ENCODE data around the gene CLDN11.

DNA sequence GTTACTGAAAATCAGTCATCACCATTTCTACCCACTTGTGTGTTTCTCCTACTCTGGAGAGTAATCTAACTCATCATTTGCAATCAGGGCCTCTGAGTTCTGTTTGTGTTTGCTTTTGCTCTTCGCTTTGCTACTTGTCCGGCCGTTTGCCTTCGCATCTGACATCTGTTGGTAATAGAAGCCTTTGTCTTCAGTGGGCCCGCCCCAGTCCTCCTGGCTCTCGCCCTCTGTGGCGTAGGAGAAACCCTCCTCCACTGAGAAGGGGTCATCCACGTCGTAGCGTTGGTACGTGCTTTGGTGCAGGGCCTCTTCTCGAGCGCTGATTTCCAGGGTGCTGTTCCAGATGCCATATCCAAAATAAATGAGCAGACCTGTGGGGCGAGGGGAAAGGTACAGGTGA is 48.3 kb downstream of the CLDN11 start:
- TF ChIP-seq, protein P1, sequence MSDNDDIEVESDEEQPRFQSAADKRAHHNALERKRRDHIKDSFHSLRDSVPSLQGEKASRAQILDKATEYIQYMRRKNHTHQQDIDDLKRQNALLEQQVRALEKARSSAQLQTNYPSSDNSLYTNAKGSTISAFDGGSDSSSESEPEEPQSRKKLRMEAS (IDR thresholded peaks at IDR 0.05): no peak
- TF ChIP-seq, protein P2, sequence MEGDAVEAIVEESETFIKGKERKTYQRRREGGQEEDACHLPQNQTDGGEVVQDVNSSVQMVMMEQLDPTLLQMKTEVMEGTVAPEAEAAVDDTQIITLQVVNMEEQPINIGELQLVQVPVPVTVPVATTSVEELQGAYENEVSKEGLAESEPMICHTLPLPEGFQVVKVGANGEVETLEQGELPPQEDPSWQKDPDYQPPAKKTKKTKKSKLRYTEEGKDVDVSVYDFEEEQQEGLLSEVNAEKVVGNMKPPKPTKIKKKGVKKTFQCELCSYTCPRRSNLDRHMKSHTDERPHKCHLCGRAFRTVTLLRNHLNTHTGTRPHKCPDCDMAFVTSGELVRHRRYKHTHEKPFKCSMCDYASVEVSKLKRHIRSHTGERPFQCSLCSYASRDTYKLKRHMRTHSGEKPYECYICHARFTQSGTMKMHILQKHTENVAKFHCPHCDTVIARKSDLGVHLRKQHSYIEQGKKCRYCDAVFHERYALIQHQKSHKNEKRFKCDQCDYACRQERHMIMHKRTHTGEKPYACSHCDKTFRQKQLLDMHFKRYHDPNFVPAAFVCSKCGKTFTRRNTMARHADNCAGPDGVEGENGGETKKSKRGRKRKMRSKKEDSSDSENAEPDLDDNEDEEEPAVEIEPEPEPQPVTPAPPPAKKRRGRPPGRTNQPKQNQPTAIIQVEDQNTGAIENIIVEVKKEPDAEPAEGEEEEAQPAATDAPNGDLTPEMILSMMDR (IDR thresholded peaks at IDR 0.05; ENCODE audit: low read depth, low read length, missing input control): no peak
- no peak for TF ChIP-seq TAF1 (conservative IDR thresholded peaks at IDR 0.05)
- TF ChIP-seq SP1 (IDR thresholded peaks at IDR 0.05): no peak
- TF ChIP-seq YY1 (IDR thresholded peaks at IDR 0.05): no peak
- TF ChIP-seq RAD21 (IDR thresholded peaks at IDR 0.05): no peak
- no peak for TF ChIP-seq HNF4G (IDR thresholded peaks at IDR 0.05)
- no peak for TF ChIP-seq JUND (IDR thresholded peaks at IDR 0.05)
- TF ChIP-seq, protein P3, sequence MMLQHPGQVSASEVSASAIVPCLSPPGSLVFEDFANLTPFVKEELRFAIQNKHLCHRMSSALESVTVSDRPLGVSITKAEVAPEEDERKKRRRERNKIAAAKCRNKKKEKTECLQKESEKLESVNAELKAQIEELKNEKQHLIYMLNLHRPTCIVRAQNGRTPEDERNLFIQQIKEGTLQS (IDR thresholded peaks at IDR 0.05): no peak
- no peak for TF ChIP-seq GABPA (IDR thresholded peaks at IDR 0.05 in 1 of 2, conservative IDR thresholded peaks at IDR 0.05 in 1 of 2)
- TF ChIP-seq, protein P4, sequence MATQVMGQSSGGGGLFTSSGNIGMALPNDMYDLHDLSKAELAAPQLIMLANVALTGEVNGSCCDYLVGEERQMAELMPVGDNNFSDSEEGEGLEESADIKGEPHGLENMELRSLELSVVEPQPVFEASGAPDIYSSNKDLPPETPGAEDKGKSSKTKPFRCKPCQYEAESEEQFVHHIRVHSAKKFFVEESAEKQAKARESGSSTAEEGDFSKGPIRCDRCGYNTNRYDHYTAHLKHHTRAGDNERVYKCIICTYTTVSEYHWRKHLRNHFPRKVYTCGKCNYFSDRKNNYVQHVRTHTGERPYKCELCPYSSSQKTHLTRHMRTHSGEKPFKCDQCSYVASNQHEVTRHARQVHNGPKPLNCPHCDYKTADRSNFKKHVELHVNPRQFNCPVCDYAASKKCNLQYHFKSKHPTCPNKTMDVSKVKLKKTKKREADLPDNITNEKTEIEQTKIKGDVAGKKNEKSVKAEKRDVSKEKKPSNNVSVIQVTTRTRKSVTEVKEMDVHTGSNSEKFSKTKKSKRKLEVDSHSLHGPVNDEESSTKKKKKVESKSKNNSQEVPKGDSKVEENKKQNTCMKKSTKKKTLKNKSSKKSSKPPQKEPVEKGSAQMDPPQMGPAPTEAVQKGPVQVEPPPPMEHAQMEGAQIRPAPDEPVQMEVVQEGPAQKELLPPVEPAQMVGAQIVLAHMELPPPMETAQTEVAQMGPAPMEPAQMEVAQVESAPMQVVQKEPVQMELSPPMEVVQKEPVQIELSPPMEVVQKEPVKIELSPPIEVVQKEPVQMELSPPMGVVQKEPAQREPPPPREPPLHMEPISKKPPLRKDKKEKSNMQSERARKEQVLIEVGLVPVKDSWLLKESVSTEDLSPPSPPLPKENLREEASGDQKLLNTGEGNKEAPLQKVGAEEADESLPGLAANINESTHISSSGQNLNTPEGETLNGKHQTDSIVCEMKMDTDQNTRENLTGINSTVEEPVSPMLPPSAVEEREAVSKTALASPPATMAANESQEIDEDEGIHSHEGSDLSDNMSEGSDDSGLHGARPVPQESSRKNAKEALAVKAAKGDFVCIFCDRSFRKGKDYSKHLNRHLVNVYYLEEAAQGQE (IDR thresholded peaks at IDR 0.05): no peak
- TF ChIP-seq, protein P5, sequence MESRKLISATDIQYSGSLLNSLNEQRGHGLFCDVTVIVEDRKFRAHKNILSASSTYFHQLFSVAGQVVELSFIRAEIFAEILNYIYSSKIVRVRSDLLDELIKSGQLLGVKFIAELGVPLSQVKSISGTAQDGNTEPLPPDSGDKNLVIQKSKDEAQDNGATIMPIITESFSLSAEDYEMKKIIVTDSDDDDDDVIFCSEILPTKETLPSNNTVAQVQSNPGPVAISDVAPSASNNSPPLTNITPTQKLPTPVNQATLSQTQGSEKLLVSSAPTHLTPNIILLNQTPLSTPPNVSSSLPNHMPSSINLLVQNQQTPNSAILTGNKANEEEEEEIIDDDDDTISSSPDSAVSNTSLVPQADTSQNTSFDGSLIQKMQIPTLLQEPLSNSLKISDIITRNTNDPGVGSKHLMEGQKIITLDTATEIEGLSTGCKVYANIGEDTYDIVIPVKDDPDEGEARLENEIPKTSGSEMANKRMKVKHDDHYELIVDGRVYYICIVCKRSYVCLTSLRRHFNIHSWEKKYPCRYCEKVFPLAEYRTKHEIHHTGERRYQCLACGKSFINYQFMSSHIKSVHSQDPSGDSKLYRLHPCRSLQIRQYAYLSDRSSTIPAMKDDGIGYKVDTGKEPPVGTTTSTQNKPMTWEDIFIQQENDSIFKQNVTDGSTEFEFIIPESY (IDR thresholded peaks at IDR 0.05): no peak
- no peak for TF ChIP-seq FOXA1 (IDR thresholded peaks at IDR 0.05)
